Right lobe of liver (tissue), 6 donors: Measurements from ENCODE around the gene SNX12. TPM values are rescaled to one million over a fixed set of nuclear protein-coding genes. Genes with fewer than 3 reads are reported as not detected.
A peak's percentile ranks its signal among the peaks of the same experiment; 100 is the strongest.

Experiments used
- ATAC-seq, 4 donors: fragments of 200-7000 bp; cut with Tn5 transposase; one replicate each; pipeline ENCODE4 v1.9.1; 2020; ENCODE audit warnings: mild to moderate bottlenecking in 4 of 4, moderate library complexity in 4 of 4
- DNase-seq, 3 donors: peaks; one replicate each; pipeline ENCODE4 v3.0.0-alpha.2; 2020
- H3K27ac ChIP-seq, 3 donors: fragments of 200-600 bp; one replicate each; pipeline ENCODE4 v1.8.0; 2022
- H3K27me3 ChIP-seq, 2 donors: fragments of 200-600 bp; one replicate each; pipeline ENCODE4 v1.8.0; 2022
- H3K36me3 ChIP-seq, 4 donors: fragments of 200-600 bp; sonication (generic) in 1 of 4; one replicate each; pipeline versions ENCODE4 v1.5.1 to v1.8.0; 2017 to 2022; ENCODE audit warnings: control low read depth in 1 of 4
- H3K4me1 ChIP-seq, 4 donors: fragments of 200-600 bp; sonication (generic) in 1 of 4; one replicate each; pipeline versions ENCODE4 v1.5.1 to v1.8.0; 2017 to 2022; ENCODE audit warnings: control low read depth in 1 of 4
- H3K4me3 ChIP-seq, 3 donors: fragments of 200-600 bp; one replicate each; pipeline ENCODE4 v1.8.0; 2022
- H3K9me3 ChIP-seq, 4 donors: fragments of 200-600 bp; sonication (generic) in 1 of 4; one replicate each; pipeline versions ENCODE4 v1.5.1 to v1.8.0; 2017 to 2022; ENCODE audit warnings: control low read depth in 1 of 4
- CTCF ChIP-seq, 4 donors: fragments of 200-600 bp in 3 of 4; fragments of 450-650 bp in 1 of 4; IDR thresholded peaks; one replicate each; pipeline versions ENCODE4 v1.5.1 to v1.8.0; 2016 to 2022; ENCODE audit warnings: antibody characterized with exemption in 4 of 4, mild to moderate bottlenecking in 2 of 4
- POLR2A ChIP-seq: fragments of 450-650 bp; IDR thresholded peaks from one replicate; pipeline ENCODE4 v1.6.1; 2017; ENCODE audit warnings: antibody characterized with exemption, mild to moderate bottlenecking
- WGBS: methylation state at CpG from one replicate; pipeline ENCODE4 v1.1.6; 2018; ENCODE audit warnings: low coverage, low lambda C conversion rate; ENCODE audit not compliant: insufficient coverage; ENCODE audit errors: missing lambda C conversion rate; 5-methylcytosine and 5-hydroxymethylcytosine counted together
- intact Hi-C, 2 donors: fragments of 100-400 bp; cut with DNase I; formaldehyde crosslinking; loops; one replicate each; pipeline versions ENCODE4 v1.11.2 to v1.14.1; 2022
- total RNA-seq, 6 experiments: library from RNA; depleted of rRNA in 2 of 6; stranded (reverse); fragments of >200 nt in 2 of 6; fragmentation: NEBNext Ultra II Directional in 3 of 6; extraction: Animal tissue kit (Norgen Biotek cat#: 25700) in 3 of 6; gene quantifications; one replicate each; pipeline versions ENCODE4 v1.1.0 to v1.2.4, GENCODE V29; 2016 to 2023
- donor health status: DM: no; HTN: yes; CAD: no.
- donor health status: DM: no; HTN: no; CAD: no.
- donor health status: DM: no; HTN: no; CAD: no.
- donor health status: DM: no; HTN: yes; CAD: no.
- donor health status: DM: no; HTN: yes; CAD: no.

Gene SNX12
- total RNA-seq, 6 experiments from 2014 or later: 21.2 to 31.1 (median 24.1) TPM

GRCh38 chrX:71109051-71109450 is 40.9 kb upstream of the SNX12 start:
- Histone ChIP-seq H3K36me3 (no peaks in the 10 kb centered on the region), H3K4me1 (no peaks in the 10 kb centered on the region), H3K9me3 (no peaks in the 10 kb centered on the region), H3K4me3 (no peak overlapping the region), H3K27ac (no peak overlapping the region), H3K27me3 (no peaks in the 10 kb centered on the region)
- intact Hi-C loops: no loop called here
- WGBS: 70% methylated on average over 6 of the region's 6 CpGs
- TF ChIP-seq CTCF (IDR thresholded peaks at IDR 0.05): no peak
- TF ChIP-seq POLR2A: no peak
- DNase-seq (no peak), ATAC-seq (no peak)

GRCh38 chrX:71107762-71108360 is 39.7 kb upstream of the SNX12 start:
- TF ChIP-seq POLR2A (no peak), CTCF (IDR thresholded peaks at IDR 0.05) (no peak)
- H3K4me3 ChIP-seq: no peak overlapping the region
- no peaks in the 10 kb centered on the region for H3K4me1 ChIP-seq
- H3K27ac ChIP-seq: no peak overlapping the region
- no peaks in the 10 kb centered on the region for H3K27me3 ChIP-seq
- WGBS: 31% methylated on average over 6 of the region's 9 CpGs
- intact Hi-C loops: no loop called here
- H3K9me3 ChIP-seq: no peaks in the 10 kb centered on the region
- H3K36me3 ChIP-seq: no peaks in the 10 kb centered on the region
- no peak for DNase-seq
- ATAC-seq: peak in 2 of 4 donors; percentile 6 to 8

- Histone ChIP-seq H3K9me3 (no peaks in the 10 kb centered on the region), H3K36me3 (no peaks in the 10 kb centered on the region), H3K4me1 (no peaks in the 10 kb centered on the region), H3K27ac (no peak overlapping the region), H3K4me3 (no peak overlapping the region), H3K27me3 (no peaks in the 10 kb centered on the region)
- TF ChIP-seq POLR2A (no peak), CTCF (IDR thresholded peaks at IDR 0.05) (no peak)
- WGBS: 80% methylated on average over 4 of the region's 4 CpGs
- ATAC-seq (no peak), DNase-seq (no peak)
- intact Hi-C loops: no loop called here
These were observed 39.1 kb upstream of the SNX12 start for GRCh38 chrX:71107245-71107644.

- DNase-seq (no peak), ATAC-seq (no peak)
- Histone ChIP-seq H3K9me3 (no peaks in the 10 kb centered on the region), H3K27ac (no peak within 1 kb of the TSS), H3K4me3 (no peak within 1 kb of the TSS), H3K27me3 (no peaks in the 10 kb centered on the region), H3K36me3 (no peaks in the 10 kb centered on the region), H3K4me1 (no peaks in the 10 kb centered on the region)
- WGBS: 64% methylated on average over 1 of the region's 1 CpG
- intact Hi-C loops: no loop called here
- no peak for TF ChIP-seq CTCF (IDR thresholded peaks at IDR 0.05)
- no peak for TF ChIP-seq POLR2A
These were observed 38.3 kb upstream of the SNX12 start, which contains the start of gene CXorf65 for GRCh38 chrX:71106427-71106826. CXorf65 (minus strand) TSS chrX:71106740; CDS start chrX:71106556, 184 bp downstream.
